HG03521 (cell line): Measurements from ENCODE around the gene RFTN2.
"Not testable (repeated sequence)": the region's sequence is repeated elsewhere in the genome, so short reads cannot be mapped to it uniquely, and the experiment has no call there.

ENCODE experiments used
- ATAC-seq: cut with Tn5 transposase; IDR thresholded peaks from one replicate; pipeline ENCODE4 v1.9.1; 2021; ENCODE audit warnings: mild to moderate bottlenecking, moderate library complexity; ENCODE audit not compliant: unreplicated experiment

The RFTN2 gene

DNA sequence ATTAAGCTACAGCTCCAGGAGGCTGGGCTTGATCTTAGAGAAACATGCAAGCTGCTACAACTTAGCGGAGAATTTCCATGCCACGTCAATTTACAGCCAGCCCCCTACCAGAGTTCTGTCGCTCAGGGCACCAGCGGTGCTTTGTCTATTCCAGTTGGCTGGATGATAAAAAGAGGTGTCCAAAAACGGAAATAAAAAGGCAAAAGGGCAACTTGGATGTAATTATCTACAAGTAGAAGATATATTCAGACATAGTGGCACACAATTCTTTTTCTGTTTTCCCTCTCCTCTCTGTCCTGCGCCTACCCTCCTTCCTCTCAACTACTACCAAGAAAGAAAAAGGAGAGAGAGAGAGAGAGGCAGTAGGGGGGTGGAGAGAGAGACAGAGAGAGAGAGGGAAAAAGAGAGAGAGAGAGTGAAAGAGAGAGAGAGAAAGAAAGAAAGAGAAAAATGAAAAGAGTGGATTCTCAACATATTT, 363 bp upstream of the RFTN2 start:
- no peak for ATAC-seq

DNA sequence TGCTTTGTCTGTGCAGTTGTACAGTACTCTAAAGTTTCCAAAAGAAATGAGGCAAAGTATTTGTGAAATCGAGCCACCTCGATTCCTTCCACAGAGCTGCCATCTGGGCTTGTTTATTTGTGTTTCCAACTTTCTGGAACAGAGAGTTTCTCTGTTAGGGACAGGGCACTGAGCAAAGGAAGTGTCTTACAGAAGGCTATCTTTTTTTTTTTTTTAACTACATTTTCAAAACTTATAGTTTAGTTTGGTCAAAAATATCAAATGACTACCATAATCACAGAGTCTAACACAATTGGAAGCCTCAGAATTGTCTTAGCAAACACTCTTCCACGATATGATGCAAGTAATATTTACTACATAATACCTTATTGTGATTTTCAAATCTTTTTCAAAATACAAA, 796 bp downstream of the RFTN2 start:
- no peak for ATAC-seq

DNA sequence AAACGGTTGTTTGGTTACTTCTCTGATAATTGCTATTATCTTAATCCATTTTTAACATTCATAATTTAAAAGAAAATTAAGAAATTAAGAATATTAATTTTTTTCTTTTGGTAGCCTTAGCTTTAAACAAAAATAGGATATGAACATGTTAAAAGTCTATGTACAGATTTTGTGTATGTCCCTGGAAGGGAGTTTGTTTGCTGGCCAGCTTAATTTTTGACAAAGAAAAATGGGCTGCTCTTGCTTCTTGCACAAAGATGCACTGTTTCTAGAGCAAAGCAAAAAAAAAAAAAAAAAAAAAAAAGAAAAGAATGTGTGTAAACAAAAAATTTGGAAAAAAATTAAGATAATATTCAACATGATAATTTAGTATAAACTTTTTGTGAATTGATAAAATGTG, 1.3 kb downstream of the RFTN2 start:
- ATAC-seq, result no peak

DNA sequence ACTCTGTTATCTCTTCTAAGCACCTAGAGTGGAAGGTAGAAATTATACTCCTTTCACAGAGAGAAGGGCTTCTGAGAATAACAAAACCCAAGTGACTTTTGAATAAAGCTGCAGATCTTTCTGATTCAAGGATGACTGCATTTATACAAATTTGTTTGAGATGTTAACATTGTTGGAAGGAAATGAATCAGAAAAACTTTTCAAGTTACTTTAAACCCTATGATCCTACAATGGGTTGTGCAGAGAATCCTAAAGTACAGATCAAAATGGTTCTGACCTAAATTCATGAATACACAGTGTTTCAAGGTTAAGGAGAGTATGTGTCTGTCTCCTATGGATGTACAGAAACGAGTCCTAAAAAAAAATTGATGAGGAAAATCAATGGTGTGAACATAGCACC, 1.8 kb downstream of the RFTN2 start:
- no peak for ATAC-seq

DNA sequence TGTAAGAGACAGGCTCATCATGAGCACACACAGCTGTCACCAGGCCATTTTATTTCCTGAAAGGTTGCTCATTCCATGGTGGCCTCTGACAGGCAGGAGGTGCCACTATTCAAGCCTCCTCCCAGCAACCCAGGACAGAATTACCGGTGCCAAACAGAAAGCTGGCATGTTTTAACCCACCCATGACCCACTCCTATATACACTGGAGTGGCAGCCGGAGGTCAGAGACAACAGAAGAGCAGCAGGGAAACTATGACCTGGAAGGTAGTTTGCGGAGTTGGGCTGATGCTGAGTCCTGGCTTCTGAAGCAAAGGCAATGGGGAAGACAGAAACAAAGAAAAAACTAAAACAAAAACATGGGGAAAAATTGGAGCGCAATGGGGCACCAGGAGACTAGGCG, 2.3 kb downstream of the RFTN2 start:
- ATAC-seq, result no peak

DNA sequence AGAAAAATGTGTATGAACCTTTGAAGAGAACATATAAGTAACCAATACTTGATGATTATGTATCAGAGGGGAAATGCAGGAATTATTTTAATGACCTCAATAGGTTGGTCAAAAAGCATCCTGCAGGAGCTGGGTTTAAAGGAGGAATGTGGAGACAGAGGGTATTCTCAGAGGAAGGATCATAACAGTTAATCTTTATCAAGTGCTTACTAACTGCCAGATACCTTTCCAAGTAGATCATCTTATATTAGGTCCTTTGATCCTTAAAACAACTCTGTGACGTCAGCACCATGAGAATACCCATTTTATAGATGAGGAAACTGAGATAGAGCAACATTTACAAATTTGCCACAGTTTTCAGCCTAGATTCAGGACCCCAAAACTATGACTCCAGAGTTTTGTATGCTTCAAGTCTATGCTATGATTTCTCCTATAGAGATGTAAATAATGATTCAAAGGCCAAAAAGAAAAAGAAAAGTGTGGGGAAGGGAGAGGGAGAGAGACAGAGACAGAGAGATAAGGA, 3.0 kb downstream of the RFTN2 start:
- no peak for ATAC-seq

DNA sequence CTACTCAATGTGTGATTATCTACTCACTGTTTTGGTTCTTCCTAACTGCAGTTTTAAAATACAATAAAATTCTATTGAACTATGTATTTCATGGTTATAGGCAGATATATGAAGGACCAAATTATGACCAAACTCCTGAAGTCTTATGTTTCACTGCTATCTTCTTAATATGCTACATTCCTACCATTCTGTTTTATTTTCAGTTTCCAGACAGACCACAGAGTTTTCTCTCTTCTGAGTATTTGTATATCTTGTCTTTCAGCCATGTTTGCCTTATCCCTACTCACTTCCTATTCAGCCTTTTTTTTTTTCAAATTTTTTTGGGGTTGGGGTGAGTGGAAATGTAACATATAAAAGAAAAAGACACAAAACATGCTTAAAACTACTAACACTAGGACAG, 6.3 kb downstream of the RFTN2 start:
- ATAC-seq, result no peak

DNA sequence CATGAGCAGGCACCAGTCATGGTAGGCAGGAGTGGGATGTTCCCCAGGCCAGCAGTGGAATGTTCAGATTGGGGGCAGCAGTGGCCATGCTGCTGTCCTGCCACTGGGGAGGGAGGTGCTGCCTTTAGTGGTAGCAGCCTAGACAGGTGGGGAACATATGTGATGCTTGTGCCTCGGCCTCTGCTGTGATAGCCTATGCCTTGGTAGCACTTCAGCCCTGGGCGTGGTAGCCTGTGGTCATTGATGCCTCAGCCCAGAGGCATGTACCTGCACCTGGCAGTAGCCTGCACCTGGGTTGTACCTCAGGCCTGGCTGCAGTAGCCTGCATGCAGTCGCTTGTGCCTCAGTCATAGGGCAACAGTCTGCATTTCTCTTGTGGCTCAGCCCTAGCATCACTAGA, 7.1 kb downstream of the RFTN2 start:
- no peak for ATAC-seq

DNA sequence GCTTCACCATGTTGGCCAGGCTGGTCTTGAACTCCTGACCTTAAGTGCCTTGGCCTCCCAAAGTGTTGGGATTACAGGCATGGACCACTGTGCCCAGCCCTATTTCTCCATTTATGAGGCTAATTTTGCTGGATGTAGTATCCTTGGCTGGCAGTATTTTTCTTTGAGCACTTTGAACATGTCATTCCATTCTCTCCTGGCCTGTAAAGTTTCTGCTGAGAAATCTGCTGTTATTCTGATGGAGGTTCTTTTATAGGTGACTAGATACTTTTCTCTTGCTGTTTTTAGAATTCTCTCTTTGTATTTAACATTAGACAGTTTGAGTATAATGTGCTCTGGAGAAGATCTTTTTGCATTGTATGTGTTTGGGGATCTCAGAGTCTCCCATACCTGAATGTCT, 9.1 kb downstream of the RFTN2 start:
- no peak for ATAC-seq

DNA sequence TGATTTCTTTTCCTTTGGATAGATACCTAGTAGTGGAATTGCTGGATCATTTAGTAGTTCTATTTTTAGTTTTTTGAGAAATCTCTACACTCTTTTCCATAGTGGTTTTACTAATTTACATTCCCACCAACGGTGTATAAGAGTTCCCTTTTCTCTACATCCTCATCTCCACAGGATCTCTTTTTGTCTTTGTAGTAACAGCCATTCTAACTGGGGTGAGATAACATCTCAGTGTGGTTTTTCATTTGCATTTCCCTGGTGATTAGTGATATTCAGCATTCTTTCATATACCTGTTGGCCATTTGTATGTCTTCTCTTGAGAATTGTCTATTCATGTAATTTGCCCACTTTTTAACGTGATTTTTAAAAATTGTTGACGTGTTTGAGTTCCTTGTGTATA, 13.8 kb downstream of the RFTN2 start:
- no peak for ATAC-seq

DNA sequence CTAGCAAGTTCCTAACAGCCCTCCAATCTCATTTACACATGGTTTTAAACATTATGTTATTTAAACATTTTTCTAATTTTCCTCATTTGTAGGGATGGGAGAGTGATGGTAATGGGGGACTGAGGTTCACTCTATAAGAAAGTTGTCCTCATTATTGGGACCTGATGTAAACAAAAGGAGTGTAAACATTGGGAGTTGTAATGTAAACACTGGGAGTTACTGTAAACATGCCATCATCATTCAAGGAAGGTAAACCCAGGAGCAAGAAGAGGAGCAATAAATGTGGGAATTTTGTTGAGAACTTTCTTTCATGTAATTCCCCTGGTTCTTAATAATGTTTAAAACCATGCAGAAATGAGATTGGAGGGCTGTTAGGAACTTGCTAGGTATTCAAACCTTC, 17.8 kb downstream of the RFTN2 start:
- no peak for ATAC-seq

DNA sequence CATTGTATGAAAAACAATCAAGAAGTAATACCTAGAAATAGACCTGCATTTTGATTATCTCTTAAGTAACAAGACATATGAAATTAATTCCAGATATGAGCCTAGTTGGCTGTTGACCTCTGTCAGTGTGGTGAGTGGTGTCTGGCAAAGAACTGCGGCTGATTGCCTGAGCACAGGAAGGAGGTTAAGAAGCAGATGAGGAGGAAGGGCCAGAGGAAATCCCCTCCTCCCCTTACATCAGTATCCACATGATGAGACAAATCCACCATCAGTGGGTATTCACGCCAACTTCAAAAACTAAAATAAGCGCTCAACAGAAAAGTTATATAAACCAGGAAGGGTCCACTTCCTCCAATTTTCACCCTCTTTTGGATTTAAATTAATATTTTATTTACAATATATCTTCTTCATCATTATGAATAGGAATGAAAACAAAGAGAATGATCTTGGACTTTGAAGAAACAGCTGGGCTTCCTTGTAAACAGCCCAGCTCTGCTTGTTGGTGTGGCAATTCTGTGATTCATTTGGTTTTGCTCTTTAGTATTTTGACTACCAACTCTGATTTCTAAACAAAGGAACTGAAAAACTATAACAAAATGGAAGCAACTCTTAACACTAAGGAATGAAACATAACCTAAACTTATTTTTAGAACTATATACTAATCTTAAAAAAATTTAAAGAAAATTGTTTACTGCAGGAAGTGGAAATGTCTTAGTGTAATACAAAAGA, 27.3 kb downstream of the RFTN2 start:
- ATAC-seq, result no peak

DNA sequence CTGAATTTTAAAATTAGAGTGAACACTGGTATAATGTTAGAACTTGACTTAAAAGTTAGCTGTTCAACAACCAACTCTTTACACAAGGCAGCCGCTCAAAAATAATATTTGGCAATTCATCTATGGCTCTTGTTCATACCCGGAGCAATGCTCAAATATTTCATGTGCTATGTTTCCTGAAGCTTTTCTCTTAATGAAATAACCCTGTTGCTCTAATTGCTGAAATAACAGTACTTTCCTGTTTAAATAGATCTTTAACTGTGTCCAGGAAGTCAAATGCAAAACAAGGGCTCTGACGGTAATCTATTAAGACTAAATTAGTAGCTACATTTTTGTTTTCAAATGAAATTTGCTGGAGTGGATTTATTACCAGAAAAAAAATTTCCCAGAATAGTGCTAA, 33.7 kb downstream of the RFTN2 start:
- ATAC-seq, result no peak

DNA sequence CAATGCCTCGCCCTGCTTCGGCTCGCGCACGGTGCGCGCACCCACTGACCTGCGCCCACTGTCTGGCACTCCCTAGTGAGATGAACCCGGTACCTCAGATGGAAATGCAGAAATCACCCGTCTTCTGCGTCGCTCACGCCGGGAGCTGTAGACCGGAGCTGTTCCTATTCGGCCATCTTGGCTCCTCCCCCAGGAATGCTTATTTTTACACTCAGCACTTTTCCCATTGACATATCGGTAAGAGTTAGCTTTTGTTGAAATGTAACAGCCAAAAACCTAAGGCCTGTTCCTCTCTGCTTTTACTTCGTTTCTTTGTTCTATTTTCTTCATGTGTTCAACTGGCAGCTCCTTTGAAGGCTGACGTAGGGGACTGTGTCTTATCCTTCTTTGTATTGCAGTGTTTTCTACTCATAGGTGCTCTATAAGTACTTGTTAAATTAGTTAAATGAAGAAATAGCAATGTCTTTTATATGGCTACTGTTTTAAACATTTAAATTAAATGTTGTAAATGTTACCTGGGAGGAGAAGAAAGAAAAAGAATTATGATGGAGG, 34.7 kb downstream of the RFTN2 start:
- ATAC-seq, result not testable (repeated sequence)

DNA sequence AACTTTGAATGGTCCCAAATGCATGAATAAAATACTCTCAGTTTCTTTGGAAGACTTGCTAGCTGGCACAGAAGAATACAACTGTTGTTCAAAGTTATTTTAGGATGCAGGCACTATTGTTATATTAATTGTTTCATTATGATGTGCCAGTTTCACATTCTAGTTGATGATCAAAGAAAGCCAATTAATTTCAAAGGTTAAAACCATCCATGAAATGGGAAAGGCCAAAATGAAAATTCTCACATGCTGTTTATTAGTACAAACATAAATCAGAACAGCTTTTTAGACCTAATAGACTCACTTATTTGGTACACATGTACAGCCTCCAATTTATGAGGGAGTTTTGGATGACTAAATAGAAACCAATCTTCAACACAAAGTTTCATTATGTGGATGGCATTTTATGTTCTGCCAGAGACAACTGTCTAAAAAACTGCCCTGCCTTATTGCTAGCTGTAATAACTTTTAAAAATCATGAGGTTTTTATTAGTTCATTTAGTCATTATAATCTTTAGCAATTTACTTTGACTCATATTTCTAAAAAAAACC, 42.2 kb downstream of the RFTN2 start:
- ATAC-seq, result no peak

DNA sequence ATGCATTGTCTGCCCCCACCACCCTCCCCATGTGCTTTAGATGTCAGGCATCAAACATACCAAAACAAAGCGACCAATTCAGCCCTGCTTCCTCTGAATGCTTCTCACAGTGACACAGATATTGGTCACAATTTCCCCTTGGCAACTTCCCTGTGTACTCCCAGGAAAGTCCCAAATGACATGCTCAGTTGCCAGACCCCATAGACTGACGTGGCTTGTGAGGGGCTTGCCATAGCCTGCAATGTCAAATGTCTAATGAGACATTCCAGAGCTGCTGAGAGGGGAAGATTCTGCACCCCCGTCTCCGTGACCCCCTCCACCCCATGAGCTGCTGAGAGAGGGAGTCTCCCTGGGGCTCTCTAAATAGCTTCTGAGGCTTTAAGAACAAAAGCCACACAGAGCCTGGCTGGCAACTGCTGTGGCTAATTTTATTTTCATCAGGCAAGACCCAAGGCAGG, 47.3 kb downstream of the RFTN2 start:
- ATAC-seq, result no peak

DNA sequence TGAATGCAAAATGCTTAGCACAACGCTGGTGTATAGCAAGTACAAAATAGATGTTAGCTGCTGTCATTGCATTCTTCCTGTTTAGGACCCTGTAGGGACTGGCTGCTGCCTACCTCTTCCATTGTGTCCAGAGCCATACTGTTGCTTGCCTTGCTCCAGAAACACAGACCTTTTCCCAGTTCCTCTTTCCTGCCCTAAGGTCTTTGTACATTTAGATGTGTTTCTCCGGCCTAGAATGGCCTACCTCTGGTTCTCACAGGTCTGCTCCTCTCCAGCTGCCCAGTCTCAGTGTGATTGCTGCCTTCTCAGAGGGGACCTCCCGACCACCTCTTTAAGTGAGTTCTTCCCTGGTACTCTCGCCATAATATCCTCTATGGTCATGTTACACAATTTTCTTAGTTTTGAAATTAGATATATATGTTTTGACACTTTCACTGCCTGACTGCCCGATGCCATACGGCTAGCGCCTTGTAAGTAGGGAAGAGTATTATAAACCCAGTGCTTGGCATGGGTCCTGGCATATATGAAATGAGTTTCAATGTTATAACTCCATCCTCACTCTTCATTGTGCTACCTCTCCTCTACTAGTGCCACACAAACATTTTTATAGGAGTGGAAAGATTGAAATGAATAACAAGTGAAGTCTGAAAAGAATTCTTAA, 48.3 kb downstream of the RFTN2 start:
- ATAC-seq, result no peak

DNA sequence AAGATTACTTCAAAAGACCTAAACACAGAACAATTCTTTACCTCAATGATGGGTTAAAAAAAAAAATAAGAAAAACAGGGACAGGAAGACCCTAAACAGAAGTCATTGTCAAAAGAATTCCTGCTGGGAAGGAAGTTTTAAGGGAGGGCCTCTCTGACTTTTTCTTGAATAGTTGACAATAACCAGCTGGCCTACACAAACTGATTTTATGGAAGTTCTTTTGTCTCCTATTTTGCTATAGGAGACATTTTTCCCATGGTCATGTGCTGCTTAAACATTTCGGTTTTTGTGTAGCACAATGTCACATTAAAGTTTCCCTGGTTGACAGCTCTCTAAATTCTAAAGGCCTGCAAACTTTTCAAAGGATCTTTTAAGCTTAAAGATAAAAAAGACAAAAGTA, 55.3 kb downstream of the RFTN2 start:
- ATAC-seq, result no peak

DNA sequence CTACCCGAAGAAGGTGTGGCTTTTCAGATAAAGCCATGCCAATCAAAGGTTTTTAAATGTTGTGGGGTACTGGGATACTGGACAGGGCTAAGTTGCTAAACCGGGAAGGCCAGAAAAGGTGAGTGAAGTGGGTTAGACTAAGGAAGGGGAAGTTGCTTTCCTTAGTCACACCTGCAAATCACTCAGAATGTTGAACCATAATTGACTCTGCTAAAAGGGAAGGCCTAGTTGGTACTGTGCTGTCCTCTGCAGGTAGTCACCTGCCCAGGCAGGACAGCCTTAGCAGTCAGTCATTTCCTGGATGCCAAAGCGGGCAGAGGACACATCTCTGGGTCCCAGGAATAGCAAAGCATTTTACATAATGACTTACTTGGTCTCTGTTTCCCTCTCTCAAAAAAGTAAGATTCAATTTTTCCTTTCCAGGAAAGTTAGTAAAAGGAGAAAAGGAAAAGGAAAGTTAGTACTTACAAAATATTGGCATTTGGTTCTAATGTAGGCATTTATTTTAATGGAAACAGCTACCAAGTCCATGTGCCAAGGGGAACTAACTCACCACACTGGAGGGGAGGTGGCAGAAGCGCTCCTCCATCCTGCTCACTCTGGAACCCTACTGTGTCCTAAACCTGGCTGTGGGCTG, 60.3 kb downstream of the RFTN2 start:
- ATAC-seq, result no peak

DNA sequence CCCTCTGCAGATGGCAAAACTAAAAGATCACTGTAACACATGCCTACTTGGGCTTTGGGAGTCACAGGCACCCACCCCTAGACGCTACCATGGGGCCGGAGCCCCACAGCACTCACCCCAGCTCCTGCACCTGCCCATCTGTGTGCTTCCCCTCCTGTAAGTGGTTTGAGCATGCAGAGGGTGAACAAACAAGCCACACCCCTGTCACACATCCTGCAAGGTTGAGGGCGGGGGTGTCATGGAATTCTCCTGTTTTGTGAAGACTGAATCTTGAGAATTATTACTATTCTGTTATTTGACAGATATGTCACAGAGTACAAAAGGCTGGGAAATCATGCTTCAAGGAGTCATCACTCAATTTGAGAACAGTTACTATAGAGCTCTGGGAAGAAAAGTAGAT, 60.9 kb downstream of the RFTN2 start:
- no peak for ATAC-seq

DNA sequence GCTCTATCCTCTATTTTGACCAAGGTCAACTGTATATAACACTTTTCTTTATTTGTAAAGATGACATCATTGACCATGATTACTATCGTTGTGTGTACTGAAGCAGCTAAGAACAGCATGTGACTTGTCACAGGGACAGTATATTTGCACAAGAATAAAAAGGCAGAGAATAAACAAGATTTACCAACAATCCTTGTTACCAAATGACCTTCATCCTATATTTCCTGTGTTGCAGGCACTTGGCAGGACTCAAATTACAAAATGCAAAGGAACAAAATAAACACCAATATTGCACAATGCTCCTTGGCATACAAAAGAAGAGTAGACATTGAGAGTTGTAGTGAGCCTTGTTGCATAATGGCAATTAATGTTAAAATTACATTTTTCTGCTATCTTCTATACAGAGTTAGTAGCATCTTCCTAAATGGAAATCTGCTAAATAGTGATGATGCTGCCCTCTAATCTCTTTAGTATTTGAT, 61.8 kb downstream of the RFTN2 start:
- ATAC-seq, result no peak
